ENCODE measurements around the gene DUS1L.

Gene DUS1L

GRCh38 chr17:82085031-82085861 is 19.6 kb upstream of the DUS1L start:
- H3K4me3 ChIP-seq (ENCODE audit: low read depth, low read length): no peak overlapping the region
- TF ChIP-seq, protein P1, sequence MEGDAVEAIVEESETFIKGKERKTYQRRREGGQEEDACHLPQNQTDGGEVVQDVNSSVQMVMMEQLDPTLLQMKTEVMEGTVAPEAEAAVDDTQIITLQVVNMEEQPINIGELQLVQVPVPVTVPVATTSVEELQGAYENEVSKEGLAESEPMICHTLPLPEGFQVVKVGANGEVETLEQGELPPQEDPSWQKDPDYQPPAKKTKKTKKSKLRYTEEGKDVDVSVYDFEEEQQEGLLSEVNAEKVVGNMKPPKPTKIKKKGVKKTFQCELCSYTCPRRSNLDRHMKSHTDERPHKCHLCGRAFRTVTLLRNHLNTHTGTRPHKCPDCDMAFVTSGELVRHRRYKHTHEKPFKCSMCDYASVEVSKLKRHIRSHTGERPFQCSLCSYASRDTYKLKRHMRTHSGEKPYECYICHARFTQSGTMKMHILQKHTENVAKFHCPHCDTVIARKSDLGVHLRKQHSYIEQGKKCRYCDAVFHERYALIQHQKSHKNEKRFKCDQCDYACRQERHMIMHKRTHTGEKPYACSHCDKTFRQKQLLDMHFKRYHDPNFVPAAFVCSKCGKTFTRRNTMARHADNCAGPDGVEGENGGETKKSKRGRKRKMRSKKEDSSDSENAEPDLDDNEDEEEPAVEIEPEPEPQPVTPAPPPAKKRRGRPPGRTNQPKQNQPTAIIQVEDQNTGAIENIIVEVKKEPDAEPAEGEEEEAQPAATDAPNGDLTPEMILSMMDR (IDR thresholded peaks at IDR 0.05; ENCODE audit: low read depth, low read length): no peak

GRCh38 chr17:82084373-82085030 is 18.9 kb upstream of the DUS1L start:
- TF ChIP-seq, protein P1 (IDR thresholded peaks at IDR 0.05; ENCODE audit: low read depth, low read length): no peak
- H3K4me3 ChIP-seq (ENCODE audit: low read depth, low read length): no peak overlapping the region

DNA sequence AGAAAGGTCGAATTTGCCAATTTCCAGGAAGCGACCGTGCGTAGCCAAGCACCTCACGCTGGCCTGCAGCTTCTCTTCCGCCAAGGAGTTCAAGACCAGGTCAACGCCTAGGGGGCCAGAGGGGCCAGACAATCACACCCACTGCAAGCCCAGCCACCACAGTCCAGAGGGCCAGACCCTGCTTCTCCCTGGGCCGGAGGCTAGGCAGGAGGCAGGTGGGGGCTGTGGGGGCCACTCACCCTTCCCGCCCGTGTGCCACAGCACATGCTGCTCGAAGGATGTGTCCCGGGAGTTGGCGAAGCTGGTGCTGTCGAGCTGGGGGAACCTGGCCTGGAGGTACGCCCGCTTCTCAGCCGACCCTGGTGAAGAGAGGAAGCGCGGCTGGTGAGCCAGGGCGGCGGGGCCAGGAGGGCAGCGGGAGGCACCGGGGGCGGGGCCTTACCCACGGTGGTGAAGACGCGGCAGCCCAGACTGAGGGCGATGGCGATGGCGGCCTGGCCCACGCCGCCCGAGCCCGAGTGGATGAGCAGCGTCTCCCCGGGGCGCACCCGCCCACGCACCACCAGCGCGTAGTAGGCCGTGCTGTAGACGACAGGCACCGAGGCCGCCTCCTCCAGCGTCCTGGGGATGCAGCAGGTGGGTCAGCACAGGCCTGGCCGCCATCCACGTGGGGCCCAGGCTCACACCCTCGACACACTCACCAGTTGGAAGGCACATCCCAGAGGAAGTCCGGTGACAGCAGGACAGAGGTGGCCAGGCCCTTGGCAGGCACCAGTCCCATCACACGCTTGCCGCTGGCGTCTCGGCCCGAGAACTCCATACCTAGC is 18.1 kb upstream of the DUS1L start:
- TF ChIP-seq, protein P1 (IDR thresholded peaks at IDR 0.05; ENCODE audit: low read depth, low read length): no peak
- H3K4me3 ChIP-seq (ENCODE audit: low read depth, low read length): no peak overlapping the region

DNA sequence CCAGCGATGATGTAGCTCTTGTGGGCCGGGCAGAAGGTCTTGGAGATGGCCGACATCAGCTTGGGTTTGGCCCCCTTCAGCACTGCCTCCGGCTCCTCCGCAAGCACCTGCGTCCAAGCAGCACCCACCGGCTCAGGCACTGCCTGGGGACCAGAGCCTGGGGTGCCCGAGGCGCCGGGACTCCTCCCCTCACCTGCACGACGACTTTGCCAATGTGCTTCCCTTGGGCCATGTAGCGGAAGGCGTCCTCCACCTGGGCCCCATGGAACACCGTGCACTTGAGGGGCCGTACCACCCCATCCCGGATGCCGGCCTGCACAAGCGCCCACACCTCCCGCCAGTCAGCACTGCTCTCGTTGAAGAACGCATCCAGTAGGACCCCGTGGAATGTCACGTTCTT is 17.4 kb upstream of the DUS1L start:
- TF ChIP-seq, protein P1 (IDR thresholded peaks at IDR 0.05; ENCODE audit: low read depth, low read length): no peak
- no peak overlapping the region for H3K4me3 ChIP-seq (ENCODE audit: low read depth, low read length)

- H3K4me3 ChIP-seq (ENCODE audit: low read depth, low read length): no peak overlapping the region
- TF ChIP-seq, protein P1 (IDR thresholded peaks at IDR 0.05; ENCODE audit: low read depth, low read length): no peak
Observed at GRCh38 chr17:82082456-82082855, 16.9 kb upstream of the DUS1L start.

- TF ChIP-seq, protein P1 (IDR thresholded peaks at IDR 0.05; ENCODE audit: low read depth, low read length): no peak
- no peak overlapping the region for H3K4me3 ChIP-seq (ENCODE audit: low read depth, low read length)
Observed at GRCh38 chr17:82081966-82082365, 16.4 kb upstream of the DUS1L start.

Measured in WI38 (cell line).